Measurements from ENCODE around the gene ATXN7.

Gene ATXN7

GRCh38 chr3:63920001-63920400 is 56.3 kb downstream of the ATXN7 start:
- no peak overlapping the region for H3K9ac ChIP-seq (ENCODE audit: low read length in 2 of 2)
- H3K4me1 ChIP-seq (ENCODE audit: control insufficient read depth, insufficient read depth, low read length), result peaks cover 2% of the 10 kb centered on the region
- no peaks in the 10 kb centered on the region for H3K9me3 ChIP-seq (ENCODE audit: control insufficient read depth in 2 of 2, low read length in 2 of 2)
- H3K4me3 ChIP-seq (ENCODE audit: low read length in 2 of 2), result no peak overlapping the region
- H3K27me3 ChIP-seq (ENCODE audit: control insufficient read depth in 1 of 2, insufficient read depth in 2 of 2, low read length in 2 of 2), result no peaks in the 10 kb centered on the region
- H3K27ac ChIP-seq (ENCODE audit: low read length), result no peak overlapping the region
- peaks cover 7 to 14% of the 10 kb centered on the region in 2 donors for H3K36me3 ChIP-seq (ENCODE audit: control insufficient read depth in 2 of 2, insufficient read depth in 2 of 2, low read length in 2 of 2)

GRCh38 chr3:63921741-63922482 is 58.2 kb downstream of the ATXN7 start:
- Histone ChIP-seq H3K9me3 (ENCODE audit: control insufficient read depth in 2 of 2, low read length in 2 of 2) (no peaks in the 10 kb centered on the region), H3K4me3 (ENCODE audit: low read length in 2 of 2) (no peak overlapping the region), H3K27me3 (ENCODE audit: control insufficient read depth in 1 of 2, insufficient read depth in 2 of 2, low read length in 2 of 2) (no peaks in the 10 kb centered on the region), H3K36me3 (ENCODE audit: control insufficient read depth in 2 of 2, insufficient read depth in 2 of 2, low read length in 2 of 2) (peaks cover 14% of the 10 kb centered on the region in 2 donors), H3K4me1 (ENCODE audit: control insufficient read depth, insufficient read depth, low read length) (peaks cover 2% of the 10 kb centered on the region), H3K27ac (ENCODE audit: low read length) (no peak overlapping the region), H3K9ac (ENCODE audit: low read length in 2 of 2) (no peak overlapping the region)

GRCh38 chr3:63922491-63923199 is 59.0 kb downstream of the ATXN7 start:
- Histone ChIP-seq H3K4me1 (ENCODE audit: control insufficient read depth, insufficient read depth, low read length) (peaks cover 2% of the 10 kb centered on the region), H3K4me3 (ENCODE audit: low read length in 2 of 2) (no peak overlapping the region), H3K27me3 (ENCODE audit: control insufficient read depth in 1 of 2, insufficient read depth in 2 of 2, low read length in 2 of 2) (no peaks in the 10 kb centered on the region), H3K36me3 (ENCODE audit: control insufficient read depth in 2 of 2, insufficient read depth in 2 of 2, low read length in 2 of 2) (peaks cover 11 to 14% of the 10 kb centered on the region in 2 donors), H3K9me3 (ENCODE audit: control insufficient read depth in 2 of 2, low read length in 2 of 2) (no peaks in the 10 kb centered on the region), H3K27ac (ENCODE audit: low read length) (no peak overlapping the region), H3K9ac (ENCODE audit: low read length in 2 of 2) (no peak overlapping the region)

GRCh38 chr3:63926309-63926708 is 62.6 kb downstream of the ATXN7 start:
- no peak overlapping the region for H3K4me3 ChIP-seq (ENCODE audit: low read length in 2 of 2)
- no peak overlapping the region for H3K9ac ChIP-seq (ENCODE audit: low read length in 2 of 2)
- H3K36me3 ChIP-seq (ENCODE audit: control insufficient read depth in 2 of 2, insufficient read depth in 2 of 2, low read length in 2 of 2), result peaks cover 0 to 8% of the 10 kb centered on the region in 2 donors
- H3K27ac ChIP-seq (ENCODE audit: low read length), result no peak overlapping the region
- no peaks in the 10 kb centered on the region for H3K9me3 ChIP-seq (ENCODE audit: control insufficient read depth in 2 of 2, low read length in 2 of 2)
- no peaks in the 10 kb centered on the region for H3K27me3 ChIP-seq (ENCODE audit: control insufficient read depth in 1 of 2, insufficient read depth in 2 of 2, low read length in 2 of 2)
- H3K4me1 ChIP-seq (ENCODE audit: control insufficient read depth, insufficient read depth, low read length), result peaks cover 4% of the 10 kb centered on the region

GRCh38 chr3:63927422-63928280 is 64.0 kb downstream of the ATXN7 start:
- H3K36me3 ChIP-seq (ENCODE audit: control insufficient read depth in 2 of 2, insufficient read depth in 2 of 2, low read length in 2 of 2), result peaks cover 0 to 8% of the 10 kb centered on the region in 2 donors
- H3K27ac ChIP-seq (ENCODE audit: low read length), result no peak overlapping the region
- peaks cover 8% of the 10 kb centered on the region for H3K4me1 ChIP-seq (ENCODE audit: control insufficient read depth, insufficient read depth, low read length)
- H3K27me3 ChIP-seq (ENCODE audit: control insufficient read depth in 1 of 2, insufficient read depth in 2 of 2, low read length in 2 of 2), result no peaks in the 10 kb centered on the region
- H3K9me3 ChIP-seq (ENCODE audit: control insufficient read depth in 2 of 2, low read length in 2 of 2), result no peaks in the 10 kb centered on the region
- no peak overlapping the region for H3K9ac ChIP-seq (ENCODE audit: low read length in 2 of 2)
- H3K4me3 ChIP-seq (ENCODE audit: low read length in 2 of 2), result no peak overlapping the region

GRCh38 chr3:63931290-63931689 is 67.6 kb downstream of the ATXN7 start:
- no peak overlapping the region for H3K4me3 ChIP-seq (ENCODE audit: low read length in 2 of 2)
- H3K4me1 ChIP-seq (ENCODE audit: control insufficient read depth, insufficient read depth, low read length), result peaks cover 5% of the 10 kb centered on the region
- peaks cover 0 to 4% of the 10 kb centered on the region in 2 donors for H3K36me3 ChIP-seq (ENCODE audit: control insufficient read depth in 2 of 2, insufficient read depth in 2 of 2, low read length in 2 of 2)
- no peaks in the 10 kb centered on the region for H3K27me3 ChIP-seq (ENCODE audit: control insufficient read depth in 1 of 2, insufficient read depth in 2 of 2, low read length in 2 of 2)
- no peak overlapping the region for H3K27ac ChIP-seq (ENCODE audit: low read length)
- no peaks in the 10 kb centered on the region for H3K9me3 ChIP-seq (ENCODE audit: control insufficient read depth in 2 of 2, low read length in 2 of 2)
- no peak overlapping the region for H3K9ac ChIP-seq (ENCODE audit: low read length in 2 of 2)

GRCh38 chr3:63932509-63933212 is 69.0 kb downstream of the ATXN7 start:
- Histone ChIP-seq H3K9ac (ENCODE audit: low read length in 2 of 2) (no peak overlapping the region), H3K27me3 (ENCODE audit: control insufficient read depth in 1 of 2, insufficient read depth in 2 of 2, low read length in 2 of 2) (no peaks in the 10 kb centered on the region), H3K4me3 (ENCODE audit: low read length in 2 of 2) (no peak overlapping the region), H3K27ac (ENCODE audit: low read length) (no peak overlapping the region), H3K4me1 (ENCODE audit: control insufficient read depth, insufficient read depth, low read length) (peaks cover 8% of the 10 kb centered on the region), H3K9me3 (ENCODE audit: control insufficient read depth in 2 of 2, low read length in 2 of 2) (no peaks in the 10 kb centered on the region), H3K36me3 (ENCODE audit: control insufficient read depth in 2 of 2, insufficient read depth in 2 of 2, low read length in 2 of 2) (no peaks in the 10 kb centered on the region)

GRCh38 chr3:63933459-63933858 is 69.8 kb downstream of the ATXN7 start:
- no peak overlapping the region for H3K9ac ChIP-seq (ENCODE audit: low read length in 2 of 2)
- H3K27ac ChIP-seq (ENCODE audit: low read length), result no peak overlapping the region
- no peak overlapping the region for H3K4me3 ChIP-seq (ENCODE audit: low read length in 2 of 2)
- H3K27me3 ChIP-seq (ENCODE audit: control insufficient read depth in 1 of 2, insufficient read depth in 2 of 2, low read length in 2 of 2), result no peaks in the 10 kb centered on the region
- no peaks in the 10 kb centered on the region for H3K36me3 ChIP-seq (ENCODE audit: control insufficient read depth in 2 of 2, insufficient read depth in 2 of 2, low read length in 2 of 2)
- H3K4me1 ChIP-seq (ENCODE audit: control insufficient read depth, insufficient read depth, low read length), result peaks cover 9% of the 10 kb centered on the region
- H3K9me3 ChIP-seq (ENCODE audit: control insufficient read depth in 2 of 2, low read length in 2 of 2), result no peaks in the 10 kb centered on the region

GRCh38 chr3:63934041-63934866 is 70.6 kb downstream of the ATXN7 start:
- H3K9ac ChIP-seq (ENCODE audit: low read length in 2 of 2), result no peak overlapping the region
- no peaks in the 10 kb centered on the region for H3K36me3 ChIP-seq (ENCODE audit: control insufficient read depth in 2 of 2, insufficient read depth in 2 of 2, low read length in 2 of 2)
- H3K4me1 ChIP-seq (ENCODE audit: control insufficient read depth, insufficient read depth, low read length), result peaks cover 7% of the 10 kb centered on the region
- H3K27ac ChIP-seq (ENCODE audit: low read length), result no peak overlapping the region
- H3K27me3 ChIP-seq (ENCODE audit: control insufficient read depth in 1 of 2, insufficient read depth in 2 of 2, low read length in 2 of 2), result no peaks in the 10 kb centered on the region
- H3K9me3 ChIP-seq (ENCODE audit: control insufficient read depth in 2 of 2, low read length in 2 of 2), result no peaks in the 10 kb centered on the region
- H3K4me3 ChIP-seq (ENCODE audit: low read length in 2 of 2), result no peak overlapping the region

Measured in stomach smooth muscle (tissue), 2 donors.